Natural killer cell (primary cell): ENCODE data around the gene CAPN8. TPM values are rescaled to one million over a fixed set of nuclear protein-coding genes. Genes with fewer than 3 reads are reported as not detected.

Source experiments
- ATAC-seq, 3 donors: fragments of 150-1000 bp in 2 of 3; fragments of 200-7000 bp in 1 of 3; cut with Tn5 transposase; 1 replicate in 1 of 3; 2 replicates in 2 of 3; pipeline ENCODE4 v1.10.0; 2021; ENCODE audit warnings: mild to moderate bottlenecking in 2 of 3, moderate library complexity in 2 of 3
- DNase-seq, 2 donors: peaks; one replicate each; pipeline versions ENCODE4 v3.0.0 to v3.0.0-alpha.2; 2013 to 2021; ENCODE audit warnings: mixed read lengths in 1 of 2
- H3K27ac ChIP-seq: one replicate; pipeline ENCODE4 v1.5.1; 2013; ENCODE audit warnings: mild to moderate bottlenecking, low read length
- H3K27me3 ChIP-seq: one replicate; pipeline ENCODE4 v1.6.1; 2013; ENCODE audit warnings: low read length; ENCODE audit not compliant: control insufficient read depth, insufficient read depth
- H3K36me3 ChIP-seq: one replicate; pipeline ENCODE4 v1.6.1; 2013; ENCODE audit warnings: low read length; ENCODE audit not compliant: control insufficient read depth, insufficient read depth
- H3K4me1 ChIP-seq: one replicate; pipeline ENCODE4 v1.6.1; 2013; ENCODE audit warnings: low read length; ENCODE audit not compliant: control insufficient read depth, insufficient read depth
- H3K4me3 ChIP-seq: one replicate; pipeline ENCODE4 v1.5.1; 2013; ENCODE audit warnings: low read length
- H3K9me3 ChIP-seq: one replicate; pipeline ENCODE4 v1.6.1; 2013; ENCODE audit warnings: low read length; ENCODE audit not compliant: control insufficient read depth, insufficient read depth
- H3K27ac Mint-ChIP-seq, 2 donors: one replicate each; pipeline ENCODE4 v1.8.0; 2022; ENCODE audit warnings: mild to moderate bottlenecking in 2 of 2, mixed read lengths in 2 of 2, moderate library complexity in 1 of 2
- H3K27me3 Mint-ChIP-seq, 2 donors: one replicate each; pipeline ENCODE4 v1.8.0; 2022; ENCODE audit warnings: low read depth in 2 of 2, mixed read lengths in 2 of 2
- H3K36me3 Mint-ChIP-seq: one replicate; pipeline ENCODE4 v1.8.0; 2022; ENCODE audit warnings: mixed read lengths
- H3K4me1 Mint-ChIP-seq, 2 donors: one replicate each; pipeline ENCODE4 v1.8.0; 2022; ENCODE audit warnings: mixed read lengths in 2 of 2
- H3K4me3 Mint-ChIP-seq: one replicate; pipeline ENCODE4 v1.8.0; 2022; ENCODE audit warnings: mild to moderate bottlenecking, moderate library complexity, mixed read lengths
- H3K9me3 Mint-ChIP-seq, 2 donors: one replicate each; pipeline ENCODE4 v1.8.0; 2022; ENCODE audit warnings: mixed read lengths in 2 of 2
- CTCF ChIP-seq: fragments of 200-600 bp; IDR thresholded peaks from one replicate; pipeline ENCODE4 v1.8.0; 2022; ENCODE audit warnings: antibody characterized with exemption
- WGBS: methylation state at CpG from one replicate; pipeline ENCODE4 v1.1.7; 2013; ENCODE audit warnings: missing lambda C conversion rate; ENCODE audit not compliant: insufficient coverage; 5-methylcytosine and 5-hydroxymethylcytosine counted together
- intact Hi-C: fragments of 100-400 bp; cut with micrococcal nuclease; formaldehyde crosslinking; loops from one replicate; pipeline ENCODE4 v1.14.2; 2022
- total RNA-seq, 4 donors: library from RNA; stranded (reverse); fragments of 120-200 nt in 1 of 4; gene quantifications; one replicate each; pipeline versions ENCODE4 v1.2.3 to v1.2.4, GENCODE V29; 2013 to 2022

Gene CAPN8
- total RNA-seq, 3 donors from 2014 or later (not counting 1 experiment from before 2014, with no cell fraction given): 0.18 to 6.7 (median 0.84) TPM

- ATAC-seq (no peak), DNase-seq (peak in 1 of 2 donors; percentile 57)
- TF ChIP-seq CTCF: no peak
- peaks cover 25% of the 10 kb centered on the region for H3K4me1 ChIP-seq
- H3K36me3 Mint-ChIP-seq: no peaks in the 10 kb centered on the region
- H3K9me3 ChIP-seq: no peaks in the 10 kb centered on the region
- 57% methylated on average over 5 of the region's 5 CpGs for WGBS
- peaks cover 0 to 8% of the 10 kb centered on the region in 2 donors for H3K4me1 Mint-ChIP-seq
- H3K27me3 ChIP-seq: no peaks in the 10 kb centered on the region
- H3K4me3 ChIP-seq: no peak overlapping the region
- H3K27me3 Mint-ChIP-seq: peaks cover 7 to 8% of the 10 kb centered on the region in 2 donors
- no peak overlapping the region for H3K27ac Mint-ChIP-seq
- H3K4me3 Mint-ChIP-seq: no peak overlapping the region
- intact Hi-C loops: no loop called here
- no peaks in the 10 kb centered on the region for H3K9me3 Mint-ChIP-seq
- H3K27ac ChIP-seq: peak overlapping the region; percentile 40
- H3K36me3 ChIP-seq: no peaks in the 10 kb centered on the region
These were observed 150.1 kb downstream of the CAPN8 start for GRCh38 chr1:223515421-223515820.

- H3K36me3 ChIP-seq: no peaks in the 10 kb centered on the region
- Mint-ChIP-seq H3K27me3 (peaks cover 7 to 8% of the 10 kb centered on the region in 2 donors), H3K9me3 (no peaks in the 10 kb centered on the region), H3K36me3 (no peaks in the 10 kb centered on the region), H3K4me3 (no peak overlapping the region), H3K27ac (peak overlapping the region in 1 of 2 donors; percentile 27), H3K4me1 (peaks cover 0 to 8% of the 10 kb centered on the region in 2 donors)
- WGBS: 34% methylated on average over 2 of the region's 2 CpGs
- peak in 1 of 2 donors; percentile 5 for DNase-seq
- H3K27ac ChIP-seq: peak overlapping the region; percentile 40
- no peaks in the 10 kb centered on the region for H3K27me3 ChIP-seq
- H3K9me3 ChIP-seq: no peaks in the 10 kb centered on the region
- intact Hi-C loops: no loop called here
- ATAC-seq: no peak
- TF ChIP-seq CTCF: no peak
- H3K4me1 ChIP-seq: peaks cover 25% of the 10 kb centered on the region
- no peak overlapping the region for H3K4me3 ChIP-seq
These were observed 150.9 kb downstream of the CAPN8 start for GRCh38 chr1:223514644-223515043.

- Mint-ChIP-seq H3K36me3 (no peaks in the 10 kb centered on the region), H3K4me1 (peaks cover 0 to 8% of the 10 kb centered on the region in 2 donors), H3K4me3 (no peak overlapping the region), H3K27ac (no peak overlapping the region), H3K9me3 (no peaks in the 10 kb centered on the region), H3K27me3 (peaks cover 8 to 14% of the 10 kb centered on the region in 2 donors)
- no peak overlapping the region for H3K27ac ChIP-seq
- 85% methylated on average over 2 of the region's 4 CpGs for WGBS
- intact Hi-C loops: no loop called here
- DNase-seq: no peak
- H3K36me3 ChIP-seq: no peaks in the 10 kb centered on the region
- TF ChIP-seq CTCF: no peak
- no peaks in the 10 kb centered on the region for H3K9me3 ChIP-seq
- no peaks in the 10 kb centered on the region for H3K27me3 ChIP-seq
- ATAC-seq: no peak
- no peak overlapping the region for H3K4me3 ChIP-seq
- peaks cover 25% of the 10 kb centered on the region for H3K4me1 ChIP-seq
These were observed 152.2 kb downstream of the CAPN8 start for GRCh38 chr1:223513309-223513708.

- Histone ChIP-seq H3K9me3 (no peaks in the 10 kb centered on the region), H3K36me3 (no peaks in the 10 kb centered on the region), H3K4me3 (no peak overlapping the region), H3K27me3 (no peaks in the 10 kb centered on the region), H3K27ac (no peak overlapping the region), H3K4me1 (peaks cover 25% of the 10 kb centered on the region)
- H3K4me3 Mint-ChIP-seq: no peak overlapping the region
- peaks cover 0 to 8% of the 10 kb centered on the region in 2 donors for H3K4me1 Mint-ChIP-seq
- TF ChIP-seq CTCF: no peak
- DNase-seq: no peak
- no peaks in the 10 kb centered on the region for H3K9me3 Mint-ChIP-seq
- H3K27me3 Mint-ChIP-seq: peaks cover 8 to 14% of the 10 kb centered on the region in 2 donors
- intact Hi-C loops: no loop called here
- no peaks in the 10 kb centered on the region for H3K36me3 Mint-ChIP-seq
- no peak for ATAC-seq
- 77% methylated on average over 6 of the region's 6 CpGs for WGBS
- no peak overlapping the region for H3K27ac Mint-ChIP-seq
These were observed 153.4 kb downstream of the CAPN8 start for GRCh38 chr1:223512057-223512456.
